NCI-H1417 treated with DMSO at 0.1 percent for 48 hours (cell line): ENCODE results near the gene SELENOW.
A peak's percentile ranks its signal among the peaks of the same experiment; 100 is the strongest.
"Not testable (repeated sequence)": the region's sequence is repeated elsewhere in the genome, so short reads cannot be mapped to it uniquely, and the experiment has no call there.

ENCODE experiments used
- DNase-seq: peaks from one replicate; lab custom pipeline; 2025; lab: John Stamatoyannopoulos, UW

SELENOW gene

DNA sequence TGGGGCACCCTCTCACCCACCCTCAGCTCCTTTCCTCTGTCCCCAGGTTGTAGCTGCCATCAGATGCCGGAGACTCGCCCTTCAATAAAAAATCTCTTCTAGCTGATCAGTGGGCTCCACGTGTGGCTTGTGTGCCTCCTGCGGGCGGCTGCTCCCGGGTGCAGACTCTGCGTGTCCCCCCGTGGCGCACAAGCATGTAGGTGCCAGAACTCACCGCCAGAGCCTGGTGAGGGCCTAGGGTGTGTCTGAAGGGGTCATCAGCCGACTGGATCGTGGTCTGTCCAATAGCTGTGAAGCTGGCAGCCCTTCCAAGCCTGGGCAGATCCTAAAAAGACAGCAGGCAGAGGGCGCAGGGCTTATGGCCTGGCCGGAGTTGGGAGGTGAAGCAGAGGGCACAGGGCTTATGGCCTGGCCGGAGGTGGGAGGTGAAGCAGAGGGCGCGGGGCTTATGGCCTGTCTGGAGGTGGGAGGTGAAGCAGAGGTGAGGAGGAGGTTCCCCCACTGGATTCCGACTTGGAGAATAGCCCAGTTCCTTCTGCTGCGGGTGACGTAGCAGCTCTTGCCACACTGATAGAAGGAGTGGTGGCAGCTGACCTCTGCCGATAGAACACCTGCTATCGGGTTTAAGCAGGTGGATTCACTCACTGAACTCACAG lies 21.4 kb upstream of the SELENOW start:
- DNase-seq = no peak

- no peak for DNase-seq
Measured at GRCh38 chr19:47757617-47758442, 20.7 kb upstream of the SELENOW start.

DNA sequence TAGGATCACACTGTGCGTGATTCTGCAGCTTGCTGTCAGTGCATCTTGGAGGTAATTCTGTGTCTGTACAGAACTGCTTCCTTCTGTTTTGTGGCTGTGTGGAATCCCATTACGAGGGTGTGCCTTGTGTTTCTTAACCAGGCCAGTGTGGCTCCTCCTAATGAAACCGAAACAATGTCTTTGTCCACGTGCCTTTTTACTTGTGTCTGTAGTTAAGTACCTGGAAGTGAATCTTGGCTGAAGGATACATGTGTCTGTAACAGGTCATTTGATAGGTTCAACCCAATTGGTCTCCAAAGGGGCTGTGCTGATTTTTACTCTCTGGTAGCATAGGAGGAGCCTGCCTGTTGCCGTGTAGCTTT lies 20.1 kb upstream of the SELENOW start:
- DNase-seq = no peak

GRCh38 chr19:47760632-47760999 lies 17.9 kb upstream of the SELENOW start:
- no peak for DNase-seq

DNA sequence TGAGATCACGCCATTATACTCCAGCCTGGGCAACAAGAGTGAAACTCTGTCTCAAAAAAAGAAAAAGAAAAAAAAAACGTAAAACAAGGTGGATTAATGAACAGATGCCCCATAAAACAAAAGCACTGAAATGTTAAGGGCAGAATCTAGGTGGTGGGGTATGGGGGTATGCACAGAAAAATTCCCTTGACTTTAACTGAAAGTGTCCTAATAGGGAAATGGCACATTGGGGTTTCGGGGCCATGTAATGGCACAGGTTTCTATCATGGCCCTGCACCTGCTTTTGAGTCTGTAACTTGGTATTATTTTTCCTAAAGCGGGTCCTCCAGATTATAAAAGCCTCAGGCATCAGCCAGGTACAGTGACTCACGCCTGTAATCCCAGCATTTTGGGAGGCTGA lies 16.9 kb upstream of the SELENOW start:
- DNase-seq = no peak

DNA sequence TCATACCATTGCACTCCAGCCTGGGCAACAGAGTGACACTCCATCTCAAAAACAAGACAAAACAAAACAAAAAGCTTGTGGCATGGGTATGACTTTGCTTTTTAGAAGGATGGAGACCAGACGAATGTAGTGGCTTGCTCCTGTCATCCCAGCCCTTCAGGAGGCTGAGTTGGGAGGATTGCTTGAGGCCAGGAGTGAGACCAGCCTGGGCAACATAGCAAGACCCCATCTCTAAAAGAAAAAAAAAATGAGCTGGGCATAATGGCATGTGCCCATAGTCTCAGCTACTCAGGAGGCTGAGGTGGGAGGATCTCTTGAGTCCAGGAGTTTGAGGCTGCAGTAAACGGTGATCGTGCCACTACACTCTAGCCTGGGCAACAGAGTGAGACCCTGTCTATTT lies 16.4 kb upstream of the SELENOW start:
- no peak for DNase-seq

DNA sequence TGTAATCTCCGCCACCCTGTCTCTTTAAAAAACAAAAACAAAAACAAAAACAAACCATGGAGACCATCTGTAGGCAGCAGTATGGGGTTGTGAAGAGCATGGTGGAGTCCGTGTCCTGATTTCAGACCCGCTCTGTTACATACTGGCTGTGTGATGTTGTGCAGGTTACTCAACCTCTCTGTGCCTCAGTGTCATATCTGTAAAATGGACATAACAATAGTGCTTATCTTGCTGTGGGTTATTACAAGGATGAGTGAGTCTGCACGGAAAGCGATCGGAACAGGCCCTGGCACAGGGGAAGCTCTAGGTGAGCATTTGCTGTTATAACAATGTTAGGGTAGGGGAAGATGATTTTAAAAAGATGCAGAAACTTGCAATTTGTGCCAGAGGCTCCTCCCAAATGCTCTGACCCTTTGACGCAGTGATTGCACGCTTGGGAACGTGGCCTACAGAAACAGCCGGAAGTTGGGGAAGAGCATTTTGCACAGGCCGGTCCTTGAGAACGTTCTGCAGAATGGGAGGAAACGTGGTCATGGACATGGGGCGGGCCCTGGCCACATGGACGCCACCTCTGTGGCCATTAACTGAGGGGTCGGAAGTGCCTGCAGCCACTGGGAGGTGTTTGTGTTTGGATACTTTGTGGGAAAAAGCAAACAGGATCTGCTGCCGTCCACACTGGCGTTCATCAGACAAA lies 15.7 kb upstream of the SELENOW start:
- no peak for DNase-seq

DNA sequence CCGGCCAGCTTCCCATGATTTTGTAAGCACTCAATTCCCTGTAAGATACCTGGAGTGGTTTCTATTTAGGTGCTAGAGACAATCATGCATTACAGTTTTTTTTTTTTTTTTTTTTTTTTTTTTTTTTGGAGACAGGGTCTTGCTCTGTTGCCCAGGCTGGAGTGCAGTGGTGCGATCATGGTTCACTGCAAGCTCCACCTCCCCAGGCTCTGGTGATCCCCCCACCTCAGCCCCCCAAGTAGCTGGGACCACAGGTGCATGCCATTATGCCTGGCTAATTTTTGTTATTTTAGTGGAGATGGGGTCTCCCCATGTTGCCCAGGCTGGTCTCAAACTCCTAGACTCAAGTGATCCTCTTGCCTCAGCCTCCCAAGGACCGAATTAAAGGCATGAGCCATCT lies 13.8 kb upstream of the SELENOW start:
- not testable (repeated sequence) for DNase-seq

- DNase-seq = no peak
Measured at GRCh38 chr19:47765523-47766358, 12.8 kb upstream of the SELENOW start.

DNA sequence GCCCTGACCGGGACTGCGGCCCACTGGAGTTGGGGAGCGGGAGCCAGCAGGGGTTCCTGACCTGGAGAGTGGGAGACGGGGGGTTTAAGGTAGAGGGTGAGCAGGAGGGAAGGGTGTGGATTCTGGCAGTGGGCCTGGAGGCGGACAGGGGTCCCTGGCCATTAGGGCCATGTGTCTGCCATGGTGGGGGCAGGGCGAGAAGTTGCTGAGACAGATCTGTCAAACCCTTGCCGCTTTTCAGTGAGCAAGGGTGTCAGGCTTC lies 12.2 kb upstream of the SELENOW start:
- DNase-seq = no peak

- no peak for DNase-seq
Measured at GRCh38 chr19:47766670-47767069, 11.8 kb upstream of the SELENOW start.

DNA sequence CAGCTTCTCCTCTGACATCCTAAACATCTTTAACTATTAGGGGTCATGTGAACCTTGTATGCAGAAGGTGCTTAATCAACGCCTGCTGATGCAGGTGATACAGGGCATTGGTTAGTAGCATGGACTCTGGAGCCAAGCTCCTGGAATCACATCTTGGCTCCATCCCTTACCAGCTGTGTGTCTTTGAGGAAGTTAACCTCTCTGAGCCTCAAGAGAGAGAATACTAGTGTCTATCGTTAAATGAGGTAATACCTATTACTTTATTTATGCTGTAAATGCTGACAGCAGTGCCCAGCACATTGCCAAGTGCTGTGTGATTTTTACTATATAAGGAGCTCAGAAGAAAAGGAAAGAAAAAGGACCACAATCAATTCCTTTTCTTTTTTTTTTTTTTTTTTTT lies 11.2 kb upstream of the SELENOW start:
- DNase-seq = no peak

DNA sequence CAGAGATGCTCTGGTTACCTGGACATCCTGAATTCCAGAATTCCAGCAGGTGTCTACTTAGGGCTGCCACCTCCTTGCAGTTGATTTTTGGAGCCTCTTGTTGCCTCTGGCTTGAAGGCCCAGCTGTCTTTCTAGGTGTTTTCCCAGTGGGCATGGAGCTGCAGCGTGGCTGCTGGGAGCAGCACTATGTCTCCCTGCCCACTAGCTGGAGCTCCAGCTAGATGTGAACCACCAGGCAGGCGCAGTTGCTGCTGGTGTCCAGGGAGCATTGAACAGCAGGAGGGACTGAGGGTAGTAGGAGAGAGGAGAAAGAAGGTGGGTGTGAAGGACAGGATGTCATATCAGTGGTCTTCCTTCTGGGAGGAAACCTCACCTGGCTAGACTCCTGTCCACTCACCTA lies 9.9 kb upstream of the SELENOW start:
- DNase-seq = no peak

DNA sequence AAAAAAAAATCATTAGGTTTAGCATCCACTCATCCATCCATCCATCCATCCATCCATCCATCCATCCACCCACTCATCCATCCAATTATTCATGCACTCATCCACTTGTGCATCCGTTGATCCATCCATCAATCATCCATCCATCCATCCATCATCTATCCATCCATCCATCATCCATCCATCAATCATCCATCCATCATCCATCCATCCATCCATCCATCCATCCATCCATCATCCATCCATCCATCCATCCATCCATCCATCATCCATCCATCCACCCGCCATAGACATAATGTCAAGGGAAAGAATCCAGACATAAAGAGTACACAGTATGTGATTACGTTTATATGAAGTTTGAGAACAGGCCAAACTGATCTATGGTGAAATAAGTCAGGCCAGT lies 9.0 kb upstream of the SELENOW start:
- DNase-seq = no peak

GRCh38 chr19:47771291-47771690 lies 7.2 kb upstream of the SELENOW start:
- DNase-seq = not testable (repeated sequence)

- peak; percentile 92 for DNase-seq
Measured at GRCh38 chr19:47776568-47776967, 1.9 kb upstream of the SELENOW start.

DNA sequence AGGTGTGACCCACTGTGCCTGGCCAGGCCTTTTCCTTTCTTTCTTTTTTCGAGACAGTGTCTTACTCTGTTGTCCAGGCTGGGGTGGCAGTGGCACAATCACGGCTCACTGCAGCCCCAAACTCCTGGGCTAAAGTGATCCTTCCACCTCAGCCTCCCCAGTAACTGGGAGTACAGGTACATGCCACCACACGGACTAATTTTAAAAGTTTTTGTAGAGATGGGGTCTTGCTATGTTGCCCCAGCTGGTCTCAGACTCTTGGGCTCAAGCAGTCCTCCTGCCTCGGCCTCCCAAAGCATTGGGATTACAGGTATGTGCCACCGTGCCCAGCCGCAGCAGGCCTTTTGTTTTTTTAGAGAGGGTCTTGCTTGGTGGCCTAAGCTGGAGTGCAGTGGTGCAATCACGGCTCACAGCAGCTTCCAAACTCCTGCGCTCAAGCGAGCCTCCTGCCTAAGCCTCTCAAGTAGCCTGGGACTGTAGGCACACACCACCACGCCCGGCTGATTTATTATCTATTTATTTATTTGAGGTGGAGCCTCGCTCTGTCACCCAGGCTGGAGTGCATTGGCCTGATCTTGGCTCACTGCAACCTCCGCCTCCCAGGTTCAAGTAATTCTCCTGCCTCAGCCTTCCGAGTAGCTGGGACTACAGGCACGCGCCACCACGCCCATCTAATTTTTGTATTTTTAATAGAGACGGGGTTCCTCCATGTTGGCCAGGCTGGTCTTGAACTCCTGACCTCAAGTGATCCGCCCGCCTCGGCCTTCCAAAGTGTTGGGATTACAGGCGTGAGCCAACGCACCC lies 1.1 kb upstream of the SELENOW start:
- DNase-seq = not testable (repeated sequence)

DNA sequence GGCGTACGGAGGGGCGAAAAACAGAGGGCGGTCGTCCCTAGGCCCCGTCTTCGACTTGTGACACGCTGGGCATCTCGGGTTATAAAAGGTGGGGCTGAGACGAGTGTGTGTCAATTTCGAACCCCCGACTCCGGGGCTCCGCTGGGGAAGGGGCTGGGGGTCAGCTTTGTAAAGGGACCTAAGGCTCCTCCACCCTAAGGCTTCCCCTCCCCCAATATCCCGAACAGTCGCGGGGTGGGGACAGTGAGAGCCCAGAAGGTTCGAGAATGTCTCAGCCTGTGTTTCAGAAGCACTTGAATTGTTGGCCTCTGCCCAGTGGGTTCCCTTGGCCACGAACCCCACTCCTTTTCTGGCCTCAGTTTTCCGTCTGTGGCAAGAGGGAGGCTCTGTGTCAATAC lies 450 bp downstream of the SELENOW start:
- no peak for DNase-seq

DNA sequence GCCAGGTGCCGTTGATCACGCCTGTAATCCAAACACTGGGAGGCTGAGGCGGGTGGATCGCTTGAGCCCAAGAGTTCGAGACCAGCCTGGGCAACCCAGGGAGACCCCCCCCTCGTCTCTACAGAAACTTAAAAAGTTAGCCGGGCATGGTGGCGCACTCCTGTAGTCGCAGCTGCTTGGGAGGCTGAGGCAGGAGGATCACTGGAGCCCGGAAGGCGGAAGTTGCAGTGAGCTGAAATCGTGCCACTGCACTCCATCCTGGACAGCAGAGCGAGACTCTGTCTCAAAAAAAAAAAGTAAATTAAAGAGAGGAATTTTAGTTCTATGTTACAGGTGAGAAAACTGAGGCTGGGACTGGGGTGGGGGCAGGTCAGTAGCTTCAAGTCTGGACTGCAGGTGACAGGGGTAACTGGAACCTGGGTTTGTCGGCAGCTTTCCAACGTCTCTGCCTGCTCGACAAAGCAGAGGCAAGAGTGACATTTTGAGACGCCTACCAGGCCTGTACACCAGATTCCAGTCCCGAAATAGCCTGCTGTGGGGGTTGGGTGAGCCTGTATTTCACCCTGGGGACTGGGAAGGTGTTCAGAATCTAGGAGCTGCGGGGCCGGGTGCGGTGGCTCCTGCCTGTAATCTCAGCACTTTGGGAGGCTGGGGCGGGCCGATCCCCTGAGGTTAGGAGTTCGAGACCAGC lies 1.2 kb downstream of the SELENOW start:
- DNase-seq = no peak

DNA sequence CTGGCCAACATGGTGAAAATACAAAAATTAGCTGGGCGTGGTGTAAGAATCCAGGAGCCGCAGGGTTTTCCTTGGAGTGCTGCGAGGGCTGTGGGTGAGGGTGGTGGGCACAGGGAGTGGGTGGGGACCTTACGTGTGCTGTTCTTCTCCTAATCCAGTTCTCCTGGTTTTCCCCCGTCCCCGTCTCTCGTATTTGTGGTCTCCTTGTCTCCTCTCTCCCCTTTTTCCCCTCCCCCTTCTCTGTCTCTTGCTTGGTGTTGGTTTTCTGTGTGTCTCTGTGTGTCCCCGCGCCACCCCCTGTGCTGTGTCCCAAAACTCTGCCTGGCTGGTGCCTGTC lies 1.7 kb downstream of the SELENOW start:
- DNase-seq = no peak

- DNase-seq = no peak
Measured at GRCh38 chr19:47781590-47782262, 3.2 kb downstream of the SELENOW start.
